KOPT-K1 (cell line): Measurements from ENCODE around the gene ASB7.

Experiments
- H3K27ac ChIP-seq: fragments of 200-600 bp; sonication (generic); 2 replicates; pipeline ENCODE4 v1.5.1; 2016; ENCODE audit warnings: antibody characterized with exemption, mild to moderate bottlenecking, low read depth, low read length; ENCODE audit not compliant: poor library complexity, severe bottlenecking
- H3K36me3 ChIP-seq: fragments of 200-600 bp; sonication (generic); 2 replicates; pipeline ENCODE4 v1.5.1; 2017; ENCODE audit warnings: antibody characterized with exemption, mild to moderate bottlenecking, low read length, moderate library complexity; ENCODE audit not compliant: insufficient read depth
- H3K9me3 ChIP-seq: fragments of 200-600 bp; sonication (generic); 2 replicates; pipeline ENCODE4 v1.5.1; 2017; ENCODE audit warnings: antibody characterized with exemption, low read length, mild to moderate bottlenecking; ENCODE audit not compliant: insufficient read depth, poor library complexity, severe bottlenecking

The ASB7 gene, protein sequence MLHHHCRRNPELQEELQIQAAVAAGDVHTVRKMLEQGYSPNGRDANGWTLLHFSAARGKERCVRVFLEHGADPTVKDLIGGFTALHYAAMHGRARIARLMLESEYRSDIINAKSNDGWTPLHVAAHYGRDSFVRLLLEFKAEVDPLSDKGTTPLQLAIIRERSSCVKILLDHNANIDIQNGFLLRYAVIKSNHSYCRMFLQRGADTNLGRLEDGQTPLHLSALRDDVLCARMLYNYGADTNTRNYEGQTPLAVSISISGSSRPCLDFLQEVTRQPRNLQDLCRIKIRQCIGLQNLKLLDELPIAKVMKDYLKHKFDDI

DNA sequence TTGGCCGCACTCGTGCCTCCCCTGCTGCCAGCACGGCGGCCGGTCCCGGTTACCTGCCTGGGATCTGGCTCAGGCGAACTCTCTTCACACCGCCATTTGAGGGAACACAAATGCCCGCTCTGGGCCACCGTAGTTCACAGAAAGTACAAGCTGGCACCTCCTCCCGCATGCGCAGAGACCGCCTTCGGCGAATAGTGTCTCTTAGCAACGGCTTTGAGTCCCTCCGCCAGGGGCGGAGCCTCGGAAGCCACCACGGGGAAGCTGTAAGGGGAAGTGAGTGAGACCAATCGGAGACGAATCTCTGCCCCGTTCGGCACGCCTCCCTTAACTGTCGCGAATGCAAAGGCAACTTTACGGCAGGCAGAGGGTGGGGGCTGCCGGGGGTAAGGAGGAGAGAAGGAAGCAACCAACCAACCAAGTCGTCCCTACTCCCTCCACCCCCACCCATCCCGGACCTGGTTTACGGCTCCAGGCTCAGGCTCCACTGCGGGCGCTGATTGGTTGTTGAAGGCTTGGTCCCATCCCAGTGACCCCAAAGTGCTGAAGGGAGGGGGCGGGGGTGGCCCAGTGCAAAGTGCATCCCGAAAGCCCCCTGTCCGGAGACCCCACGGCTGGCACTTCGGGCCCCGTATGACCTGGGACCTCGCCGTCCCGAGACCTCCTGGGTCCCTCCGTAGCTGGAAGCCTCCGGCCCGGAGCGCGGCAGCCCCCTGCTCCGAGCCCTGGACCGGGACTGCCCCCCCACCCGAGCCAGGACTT, at the start of gene ASB7, which contains the start of gene LINS1:
TSS of gene ASB7 (plus strand) at position 526 of the 759 bp plus-strand sequence. CDS start 9,628 bp downstream, outside the sequence.
TSS of gene LINS1 (minus strand) at position 121 of the 759 bp plus-strand sequence. CDS start 21,342 bp downstream, outside the sequence.
- no peaks in the 10 kb centered on the region for H3K9me3 ChIP-seq
- peaks cover 16% of the 10 kb centered on the region for H3K36me3 ChIP-seq
- H3K27ac ChIP-seq, result peak within 1 kb of the TSS; percentile 80

DNA sequence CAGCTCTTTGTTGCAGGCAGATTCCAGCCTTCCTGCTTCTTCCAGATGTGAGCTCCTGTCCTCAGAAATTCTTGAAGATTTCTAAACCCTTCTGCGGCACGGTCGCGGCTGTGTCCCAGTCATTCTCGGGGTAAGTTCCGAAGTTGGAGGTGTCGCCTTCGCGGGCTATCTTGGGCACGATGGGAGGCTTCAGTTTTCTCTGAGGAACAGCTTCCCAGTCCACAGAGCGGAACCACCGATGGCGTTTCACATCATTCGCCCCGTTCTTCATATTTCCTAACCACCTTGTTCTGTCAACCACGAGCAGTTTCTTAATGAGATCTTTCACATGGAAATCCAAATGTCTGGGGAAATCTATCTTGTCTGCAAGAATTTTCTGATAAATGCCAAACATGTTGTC, 48.9 kb upstream of the ASB7 start:
- Histone ChIP-seq H3K36me3 (no peaks in the 10 kb centered on the region; the same call in 1 of the 2 replicates), H3K27ac (no peak overlapping the region), H3K9me3 (peaks cover 13% of the 10 kb centered on the region)

DNA sequence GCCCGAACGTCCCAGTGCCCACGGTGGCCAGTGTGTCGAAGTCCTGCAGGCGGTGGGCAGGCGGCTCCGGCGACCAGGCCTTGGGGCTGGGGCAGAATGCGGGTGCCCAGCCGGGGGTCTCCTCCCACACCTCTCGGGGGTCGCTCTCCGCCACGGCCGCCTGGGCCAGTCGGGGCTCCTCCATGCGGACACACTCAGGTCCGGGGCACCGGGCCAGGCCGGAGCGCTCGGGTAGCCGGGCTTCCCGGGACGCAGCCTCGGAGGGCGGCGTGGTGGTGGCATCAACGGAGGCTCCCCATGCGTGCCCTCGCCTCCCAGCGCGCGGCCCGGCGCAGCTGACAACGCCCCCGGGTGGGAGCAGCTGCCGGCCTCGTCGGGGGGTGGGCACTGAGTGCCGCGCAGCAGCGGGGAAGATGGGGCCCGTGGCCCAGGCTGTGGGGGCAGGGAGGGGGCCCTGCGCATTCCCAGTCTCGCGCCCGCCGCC, 43.6 kb upstream of the ASB7 start:
- Histone ChIP-seq H3K27ac (no peak overlapping the region), H3K9me3 (peaks cover 5% of the 10 kb centered on the region), H3K36me3 (no peaks in the 10 kb centered on the region; the same call in 1 of the 2 replicates)

DNA sequence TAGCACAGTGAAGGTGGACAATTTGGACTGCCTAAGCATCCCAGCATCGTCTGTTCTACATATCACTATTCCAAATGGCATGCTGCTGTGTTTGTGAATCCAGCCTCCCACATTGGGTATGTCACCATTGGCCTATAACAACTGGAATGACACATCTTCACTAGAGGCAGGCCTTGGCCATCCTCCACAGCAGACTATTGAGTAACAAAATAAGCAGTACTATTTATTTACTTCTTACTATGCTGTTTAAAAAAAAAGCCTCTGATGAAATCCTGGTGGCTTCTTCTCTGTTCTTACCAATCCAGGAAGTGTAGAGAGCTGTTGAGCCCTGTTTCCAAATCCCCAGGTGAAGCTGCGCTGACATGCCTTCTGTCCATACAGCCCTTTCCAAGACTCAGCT, 43.1 kb upstream of the ASB7 start:
- Histone ChIP-seq H3K36me3 (no peaks in the 10 kb centered on the region), H3K27ac (no peak overlapping the region), H3K9me3 (no peaks in the 10 kb centered on the region)

GRCh38 chr15:100560323-100560722, 42.1 kb upstream of the ASB7 start:
- H3K27ac ChIP-seq, result no peak overlapping the region
- no peaks in the 10 kb centered on the region for H3K36me3 ChIP-seq
- H3K9me3 ChIP-seq, result no peaks in the 10 kb centered on the region

- Histone ChIP-seq H3K36me3 (peaks cover 33% of the 10 kb centered on the region), H3K27ac (no peak overlapping the region), H3K9me3 (no peaks in the 10 kb centered on the region)
These were observed 36.8 kb upstream of the ASB7 start for GRCh38 chr15:100565591-100565990.

GRCh38 chr15:100566850-100567628, 35.4 kb upstream of the ASB7 start:
- no peak overlapping the region for H3K27ac ChIP-seq
- peaks cover 48% of the 10 kb centered on the region for H3K36me3 ChIP-seq
- H3K9me3 ChIP-seq, result no peaks in the 10 kb centered on the region

GRCh38 chr15:100569391-100569790, 33.0 kb upstream of the ASB7 start:
- Histone ChIP-seq H3K36me3 (peaks cover 71% of the 10 kb centered on the region), H3K9me3 (no peaks in the 10 kb centered on the region), H3K27ac (no peak overlapping the region)

DNA sequence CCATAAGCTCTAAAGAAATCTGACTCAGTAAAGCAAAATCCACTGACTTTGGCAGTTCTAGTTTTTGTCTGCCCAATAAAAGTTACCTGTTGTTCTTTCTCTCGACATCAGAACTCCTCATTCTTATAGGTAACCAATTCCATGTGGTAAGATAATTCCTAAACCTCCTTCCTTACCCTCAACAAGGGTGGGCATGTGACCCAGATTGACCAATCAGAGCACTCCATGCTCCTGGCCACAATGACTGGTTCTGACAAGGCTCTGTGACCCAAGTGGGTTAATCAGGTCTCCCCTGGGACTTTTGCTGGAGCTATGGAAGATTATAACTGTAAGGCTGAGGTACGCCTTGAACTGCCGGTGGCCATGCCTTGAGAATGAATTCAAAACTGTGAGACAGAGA, 32.1 kb upstream of the ASB7 start:
- H3K27ac ChIP-seq, result no peak overlapping the region
- H3K9me3 ChIP-seq, result no peaks in the 10 kb centered on the region
- peaks cover 72% of the 10 kb centered on the region for H3K36me3 ChIP-seq

GRCh38 chr15:100570735-100571313, 31.6 kb upstream of the ASB7 start:
- peaks cover 72% of the 10 kb centered on the region for H3K36me3 ChIP-seq
- no peaks in the 10 kb centered on the region for H3K9me3 ChIP-seq
- H3K27ac ChIP-seq, result no peak overlapping the region

GRCh38 chr15:100571592-100572167, 30.7 kb upstream of the ASB7 start:
- no peak overlapping the region for H3K27ac ChIP-seq
- H3K9me3 ChIP-seq, result no peaks in the 10 kb centered on the region
- peaks cover 72% of the 10 kb centered on the region for H3K36me3 ChIP-seq

- Histone ChIP-seq H3K36me3 (peaks cover 64% of the 10 kb centered on the region), H3K27ac (no peak overlapping the region), H3K9me3 (no peaks in the 10 kb centered on the region)
These were observed 29.9 kb upstream of the ASB7 start for GRCh38 chr15:100572362-100572983.

- Histone ChIP-seq H3K9me3 (no peaks in the 10 kb centered on the region), H3K36me3 (peaks cover 57% of the 10 kb centered on the region)
These were observed 28.9 kb upstream of the ASB7 start for GRCh38 chr15:100573526-100573925.

GRCh38 chr15:100580414-100580813, 22.0 kb upstream of the ASB7 start:
- peak overlapping the region; percentile 4 for H3K27ac ChIP-seq
- H3K36me3 ChIP-seq, result peaks cover 11% of the 10 kb centered on the region; the same call in 1 of the 2 replicates
- peaks cover 7% of the 10 kb centered on the region for H3K9me3 ChIP-seq

More at GRCh38 chr15:100573526-100573925, 28.9 kb upstream of the ASB7 start:
- H3K27ac ChIP-seq, result no peak overlapping the region
